Cardiac muscle cell (in vitro differentiated cells and primary cell): ENCODE data around the gene EEF1G. TPM values are rescaled to one million over a fixed set of nuclear protein-coding genes. Genes with fewer than 3 reads are reported as not detected.

ENCODE experiments used
- DNase-seq, 2 donors: peaks; one replicate each; pipeline versions ENCODE4 v3.0.0 to v3.0.0-alpha.2; 2010 to 2017; ENCODE audit warnings: low read depth in 1 of 2, low spot score in 1 of 2
- H3K27ac ChIP-seq: fragments of 200-600 bp; sonication (generic); 2 replicates; pipeline ENCODE4 v1.5.1; 2016
- H3K27me3 ChIP-seq: fragments of 200-600 bp; sonication (generic); 2 replicates; pipeline ENCODE4 v1.6.0; 2016; ENCODE audit warnings: control low read depth
- H3K36me3 ChIP-seq: fragments of 200-600 bp; sonication (generic); 2 replicates; pipeline ENCODE4 v1.5.1; 2016; ENCODE audit warnings: control low read depth
- H3K4me1 ChIP-seq: fragments of 200-600 bp; sonication (generic); 2 replicates; pipeline ENCODE4 v1.8.1; 2017; ENCODE audit warnings: low read depth, mild to moderate bottlenecking, mixed run types
- H3K4me3 ChIP-seq: fragments of 200-600 bp; sonication (generic); 2 replicates; pipeline ENCODE4 v1.5.1; 2016; ENCODE audit warnings: mild to moderate bottlenecking
- H3K9me3 ChIP-seq: fragments of 200-600 bp; sonication (generic); 2 replicates; pipeline ENCODE4 v1.5.1; 2017; ENCODE audit warnings: low read depth, mild to moderate bottlenecking, control low read depth
- CTCF ChIP-seq: IDR thresholded peaks from 2 replicates; pipeline ENCODE4 v1.5.1; 2012; ENCODE audit warnings: low read depth, mild to moderate bottlenecking, low read length
- polyA plus RNA-seq: library from polyadenylated mRNA; unstranded; fragments of >200 nt; fragmentation: Nextera tagmentation; extraction: Ambion mirVana; gene quantifications from 2 replicates; pipeline ENCODE4 v1.2.1, GENCODE V29; 2016
- total RNA-seq: library from RNA; depleted of rRNA; stranded (reverse); fragments of >200 nt; gene quantifications from 2 replicates; pipeline ENCODE4 v1.2.3, GENCODE V29; 2016

Gene EEF1G
- total and polyA plus RNA-seq, 2 experiments from 2014 or later = 769 to 2,091 TPM

GRCh38 chr11:62577046-62577714, 3.5 kb upstream of the EEF1G start:
- Histone ChIP-seq H3K27me3 (no peaks in the 10 kb centered on the region), H3K9me3 (no peaks in the 10 kb centered on the region), H3K27ac (no peak overlapping the region), H3K36me3 (peaks cover 25% of the 10 kb centered on the region), H3K4me3 (no peak overlapping the region), H3K4me1 (peaks cover 9% of the 10 kb centered on the region)
- peak in 1 of 2 donors; percentile 58 for DNase-seq
- no peak for TF ChIP-seq CTCF

DNA sequence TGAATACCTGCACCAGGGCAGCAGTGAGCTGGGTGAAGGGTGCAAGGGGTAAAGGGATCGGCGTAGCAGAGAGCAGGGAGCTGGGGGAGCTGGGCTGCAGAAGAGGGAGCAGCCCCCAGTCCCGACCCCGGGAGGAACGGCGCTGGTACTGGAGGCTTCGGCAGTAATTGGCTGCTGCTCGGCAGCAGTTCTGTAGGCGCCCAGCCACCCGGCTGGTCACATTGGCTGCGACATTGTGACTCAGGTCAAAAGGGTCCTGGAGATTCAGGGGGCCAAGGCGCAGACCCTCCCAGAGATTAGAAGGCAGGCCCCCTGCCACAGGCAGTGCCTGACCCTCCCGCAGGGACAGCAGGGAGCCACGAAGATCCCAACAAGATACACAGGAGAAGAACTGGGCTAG, 2.1 kb upstream of the EEF1G start:
- no peak overlapping the region for H3K27ac ChIP-seq
- peaks cover 36% of the 10 kb centered on the region for H3K36me3 ChIP-seq
- H3K9me3 ChIP-seq = no peaks in the 10 kb centered on the region
- H3K27me3 ChIP-seq = no peaks in the 10 kb centered on the region
- H3K4me3 ChIP-seq = no peak overlapping the region
- no peak for DNase-seq
- no peak for TF ChIP-seq CTCF
- H3K4me1 ChIP-seq = peaks cover 9% of the 10 kb centered on the region

DNA sequence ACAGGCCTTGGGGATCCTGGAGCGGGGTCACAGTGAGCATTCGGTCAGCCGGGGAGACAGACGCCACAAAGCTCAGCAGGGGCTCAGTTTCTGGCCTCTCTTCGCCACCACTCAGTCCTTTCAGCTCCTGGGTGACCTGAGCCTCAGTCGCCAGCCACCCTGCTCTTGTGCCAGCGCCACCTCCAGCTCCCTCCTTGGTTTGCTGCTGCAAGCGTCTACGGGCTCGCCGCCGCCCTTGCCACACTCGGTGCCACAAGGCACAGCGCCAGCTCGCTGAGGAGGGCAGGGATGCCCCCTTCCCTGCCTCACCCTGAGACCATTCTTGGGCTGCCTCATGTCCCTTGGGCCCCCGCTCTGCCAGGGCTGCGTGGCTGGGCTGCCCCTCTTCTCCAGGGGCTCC, 1.5 kb upstream of the EEF1G start:
- H3K36me3 ChIP-seq = peaks cover 41% of the 10 kb centered on the region
- TF ChIP-seq CTCF = no peak
- peak overlapping the region; percentile 85 for H3K27ac ChIP-seq
- peak overlapping the region; percentile 39 for H3K4me3 ChIP-seq
- no peaks in the 10 kb centered on the region for H3K27me3 ChIP-seq
- H3K4me1 ChIP-seq = peaks cover 9% of the 10 kb centered on the region
- no peak for DNase-seq
- no peaks in the 10 kb centered on the region for H3K9me3 ChIP-seq

GRCh38 chr11:62574363-62575071, 826 bp upstream of the EEF1G start:
- Histone ChIP-seq H3K4me1 (peaks cover 9% of the 10 kb centered on the region), H3K4me3 (peak overlapping the region; percentile 39), H3K9me3 (no peaks in the 10 kb centered on the region), H3K27ac (peak overlapping the region; percentile 85), H3K27me3 (no peaks in the 10 kb centered on the region), H3K36me3 (peaks cover 41% of the 10 kb centered on the region)
- TF ChIP-seq CTCF = no peak
- peak in 1 of 2 donors; percentile 43 for DNase-seq

DNA sequence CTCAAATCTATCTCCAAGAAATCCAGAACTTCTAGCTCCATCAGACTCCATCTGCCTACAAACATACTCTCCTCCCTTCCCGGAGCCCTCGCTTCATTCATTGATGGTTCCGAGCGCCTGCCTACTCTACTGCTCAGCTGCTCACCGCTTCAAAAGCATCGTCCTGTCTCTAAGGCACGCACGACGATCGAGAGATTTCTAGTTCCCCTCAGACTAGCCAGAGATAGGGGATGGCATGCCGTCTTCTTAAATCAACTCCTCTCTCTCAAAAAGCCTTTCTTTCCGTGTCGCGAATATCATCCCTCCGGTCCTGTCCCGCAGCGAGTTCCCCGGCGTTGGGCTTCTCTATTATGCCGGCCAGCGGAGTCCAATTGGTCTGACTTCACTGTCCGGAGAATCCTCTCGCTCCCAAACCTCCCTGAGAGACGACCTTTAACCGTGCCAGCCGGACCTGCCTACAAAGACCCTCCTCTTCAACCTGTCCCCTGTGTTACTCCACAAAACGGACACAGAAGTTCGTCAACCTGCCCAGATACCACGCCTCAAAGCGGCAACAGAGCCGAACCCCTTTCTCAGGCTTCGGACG, 592 bp downstream of the EEF1G start:
- DNase-seq = peak; percentile 30 to 44
- peak overlapping the region; percentile 65 for H3K4me3 ChIP-seq
- H3K36me3 ChIP-seq = peaks cover 44% of the 10 kb centered on the region
- peak overlapping the region; percentile 83 for H3K27ac ChIP-seq
- H3K4me1 ChIP-seq = peaks cover 9% of the 10 kb centered on the region
- TF ChIP-seq CTCF = no peak
- no peaks in the 10 kb centered on the region for H3K9me3 ChIP-seq
- no peaks in the 10 kb centered on the region for H3K27me3 ChIP-seq
